ENCODE data around the gene ADM2. TPM values are rescaled to one million over a fixed set of nuclear protein-coding genes. Genes with fewer than 3 reads are reported as not detected.

ADM2 gene
- 2.7 and 13.3 TPM in 2 replicates for total RNA-seq

GRCh38 chr22:50481440-50482106, at the start of gene ADM2:
Gene ADM2, plus strand, starts transcription at chr22:50481543. Its CDS starts 305 bp downstream, at chr22:50481848.

GRCh38 chr22:50474710-50475651, 6.4 kb upstream of the ADM2 start, which contains the start of gene SBF1:
Gene SBF1, minus strand, starts transcription at chr22:50475035. Its CDS starts 195 bp downstream, at chr22:50474840.

GRCh38 chr22:50486561-50487289, 5.4 kb downstream of the ADM2 start, which contains the start of gene MIOX:
Gene MIOX, plus strand, starts transcription at chr22:50486859. Its CDS starts 39 bp downstream, at chr22:50486898.

GRCh38 chr22:50507421-50507990, 26.2 kb downstream of the ADM2 start, which contains the start of gene LMF2:
Gene LMF2, minus strand, starts transcription at chr22:50507702. Its CDS starts 27 bp downstream, at chr22:50507675.

GRCh38 chr22:50507991-50508884, 26.9 kb downstream of the ADM2 start, which contains the start of gene NCAPH2:
Gene NCAPH2, plus strand, starts transcription at chr22:50508224. Its CDS starts 114 bp downstream, at chr22:50508338.

GRCh38 chr22:50525104-50525857, 43.9 kb downstream of the ADM2 start, which contains the start of gene SCO2:
Gene SCO2, minus strand, starts transcription at chr22:50525598. Its CDS starts 1,187 bp downstream, at chr22:50524411.

GRCh38 chr22:50529897-50530579, 48.7 kb downstream of the ADM2 start, which contains the start of gene TYMP:
Gene TYMP, minus strand, starts transcription at chr22:50530012. Its CDS starts 303 bp downstream, at chr22:50529709.

Other genes with a start within 250 kb of the ADM2 start
- gene TUBGCP6, start 236.5 kb upstream of the ADM2 start, total RNA-seq, result 25.4 and 38.9 TPM in 2 replicates
- gene HDAC10, start 230.3 kb upstream of the ADM2 start, total RNA-seq, result 20.4 and 24.1 TPM in 2 replicates
- gene MAPK12, start 219.9 kb upstream of the ADM2 start, total RNA-seq, result 41.5 and 55.6 TPM in 2 replicates
- gene MAPK11, start 211.2 kb upstream of the ADM2 start, total RNA-seq, result 4.2 and 10.3 TPM in 2 replicates
- 174 and 339 TPM in 2 replicates for gene PLXNB2, start 173.9 kb upstream of the ADM2 start, total RNA-seq
- 1.7 and 3.3 TPM in 2 replicates for gene DENND6B, start 154.5 kb upstream of the ADM2 start, total RNA-seq
- gene PPP6R2, start 138.2 kb upstream of the ADM2 start, total RNA-seq, result 69.4 and 72.3 TPM in 2 replicates
- 110 TPM in 2 replicates for gene SBF1, start 6.5 kb upstream of the ADM2 start, total RNA-seq
- gene MIOX, start 5.3 kb downstream of the ADM2 start, total RNA-seq, result 0.14 TPM in 1 of 2 replicates, not detected in the other
- 60.6 and 130 TPM in 2 replicates for gene LMF2, start 26.2 kb downstream of the ADM2 start, total RNA-seq
- gene NCAPH2, start 26.7 kb downstream of the ADM2 start, total RNA-seq, result 24.9 and 75.3 TPM in 2 replicates
- gene SCO2, start 44.1 kb downstream of the ADM2 start, total RNA-seq, result 3.7 and 4.9 TPM in 2 replicates
- 34.4 and 236 TPM in 2 replicates for gene TYMP, start 48.5 kb downstream of the ADM2 start, total RNA-seq
- 5.3 TPM in 1 of 2 replicates, not detected in the other for gene KLHDC7B, start 64.4 kb downstream of the ADM2 start, total RNA-seq
- gene SYCE3, start 81.4 kb downstream of the ADM2 start, total RNA-seq, result not detected in 2 replicates
- gene CPT1B, start 96.9 kb downstream of the ADM2 start, total RNA-seq, result 3.9 and 9.8 TPM in 2 replicates
- gene CHKB, start 101.3 kb downstream of the ADM2 start, total RNA-seq, result 26.9 and 44.6 TPM in 2 replicates
- 0.14 and 1.5 TPM in 2 replicates for gene MAPK8IP2, start 119.2 kb downstream of the ADM2 start, total RNA-seq
- 27.3 and 38.1 TPM in 2 replicates for gene ARSA, start 146.6 kb downstream of the ADM2 start, total RNA-seq
- gene SHANK3, start 191.3 kb downstream of the ADM2 start, total RNA-seq, result 1.1 TPM in 2 replicates

All from placental pericyte (primary cell).